WTC11 (cell line): ENCODE results near the gene SBNO1. TPM values are rescaled to one million over a fixed set of nuclear protein-coding genes. Genes with fewer than 3 reads are reported as not detected.

Experiments used
- ATAC-seq: fragments of 200-7000 bp; cut with Tn5 transposase; 2 replicates; pipeline ENCODE4 v1.10.0; 2021; ENCODE audit warnings: mild to moderate bottlenecking, moderate library complexity
- CTCF ChIA-PET: fragments of 300-600 bp; sonication (Branson Sonifier 250); formaldehyde crosslinking; loops from one replicate; lab custom pipeline; 2021; ENCODE audit warnings: antibody characterized with exemption; lab: Charles Lee
- POLR2A ChIA-PET: fragments of 350-600 bp; sonication (Branson Sonifier 250); formaldehyde crosslinking; loops from one replicate; lab custom pipeline; 2021; ENCODE audit warnings: antibody characterized with exemption; lab: Charles Lee
- DNase-seq: peaks from one replicate; pipeline ENCODE4 v3.0.0; 2021; ENCODE audit warnings: low spot score
- H3K27ac Mint-ChIP-seq: 2 replicates; pipeline ENCODE4 v1.8.0; 2021; ENCODE audit warnings: mixed read lengths
- H3K27me3 Mint-ChIP-seq: 2 replicates; pipeline ENCODE4 v1.8.0; 2021; ENCODE audit warnings: low read depth, mild to moderate bottlenecking, moderate library complexity, mixed read lengths
- H3K36me3 Mint-ChIP-seq: 2 replicates; pipeline ENCODE4 v1.8.0; 2021; ENCODE audit warnings: mixed read lengths
- H3K4me1 Mint-ChIP-seq: 2 replicates; pipeline ENCODE4 v1.8.0; 2022; ENCODE audit warnings: mixed read lengths
- H3K4me3 Mint-ChIP-seq: 2 replicates; pipeline ENCODE4 v1.8.0; 2021; ENCODE audit warnings: mild to moderate bottlenecking, moderate library complexity, mixed read lengths
- H3K9me3 Mint-ChIP-seq: 2 replicates; pipeline ENCODE4 v1.8.0; 2021; ENCODE audit warnings: mixed read lengths
- GABPB1 ChIP-seq: sonication (generic); formaldehyde crosslinking; IDR thresholded peaks from 2 replicates; pipeline ENCODE4 v1.8.1; 2023; ENCODE audit warnings: mild to moderate bottlenecking, missing genetic modification reagents
- GRHL2 ChIP-seq: fragments of 250-450 bp; sonication (Bioruptor Pico); IDR thresholded peaks from 2 replicates; pipeline ENCODE4 v1.8.0; 2022; ENCODE audit warnings: mild to moderate bottlenecking, moderate library complexity; ENCODE audit not compliant: insufficient replicate concordance, severe bottlenecking
- MXD4 ChIP-seq: fragments of 250-450 bp; sonication (Bioruptor Pico); IDR thresholded peaks from 2 replicates; pipeline ENCODE4 v1.8.0; 2021; ENCODE audit warnings: mild to moderate bottlenecking, moderate library complexity, borderline replicate concordance
- NFE2L1 ChIP-seq: sonication (generic); formaldehyde crosslinking; IDR thresholded peaks from 2 replicates; pipeline ENCODE4 v1.8.1; 2023; ENCODE audit warnings: missing genetic modification reagents
- NFYB ChIP-seq: sonication (generic); formaldehyde crosslinking; conservative IDR thresholded peaks from 2 replicates; pipeline ENCODE4 v1.8.0; 2022; ENCODE audit warnings: low read depth, missing genetic modification reagents
- NR2C2 ChIP-seq: sonication (generic); formaldehyde crosslinking; IDR thresholded peaks from 2 replicates; pipeline ENCODE4 v1.8.0; 2022; ENCODE audit warnings: mild to moderate bottlenecking, missing genetic modification reagents
- SP1 ChIP-seq: sonication (generic); formaldehyde crosslinking; conservative IDR thresholded peaks from 2 replicates; pipeline ENCODE4 v1.8.1; 2022; ENCODE audit warnings: missing genetic modification reagents
- TEAD1 ChIP-seq: sonication (generic); formaldehyde crosslinking; IDR thresholded peaks from 2 replicates; pipeline ENCODE4 v1.8.0; 2022; ENCODE audit warnings: mild to moderate bottlenecking, missing genetic modification reagents
- ZBTB21 ChIP-seq: sonication (generic); formaldehyde crosslinking; IDR thresholded peaks from 2 replicates; pipeline ENCODE4 v1.8.1; 2023; ENCODE audit warnings: mild to moderate bottlenecking, missing genetic modification reagents, borderline replicate concordance
- total RNA-seq: library from RNA; stranded (reverse); gene quantifications from 3 replicates; pipeline ENCODE4 v1.2.3, GENCODE V29; 2021
- TF ChIP-seq, protein P1 (sequence below): fragments of 200-600 bp; IDR thresholded peaks from 2 replicates; pipeline ENCODE4 v1.8.0; 2022; ENCODE audit warnings: antibody characterized with exemption
- TF ChIP-seq, protein P2 (sequence below): sonication (generic); formaldehyde crosslinking; IDR thresholded peaks from 2 replicates; pipeline ENCODE4 v1.8.1; 2023; ENCODE audit warnings: mild to moderate bottlenecking, missing genetic modification reagents, borderline replicate concordance
- TF ChIP-seq, protein P3 (sequence below): sonication (generic); formaldehyde crosslinking; IDR thresholded peaks from 2 replicates; pipeline ENCODE4 v1.8.0; 2022; ENCODE audit warnings: mild to moderate bottlenecking, missing genetic modification reagents
- TF ChIP-seq, protein P4 (sequence below): sonication (generic); formaldehyde crosslinking; IDR thresholded peaks from 2 replicates; pipeline ENCODE4 v1.8.0; 2023; ENCODE audit warnings: missing genetic modification reagents, mild to moderate bottlenecking, borderline replicate concordance
- TF ChIP-seq, protein P5 (sequence below): fragments of 250-450 bp; sonication (Bioruptor Pico); IDR thresholded peaks from 2 replicates; pipeline ENCODE4 v1.9.0; 2021; ENCODE audit warnings: mild to moderate bottlenecking
- TF ChIP-seq, protein P6 (sequence below): sonication (generic); formaldehyde crosslinking; IDR thresholded peaks from 2 replicates; pipeline ENCODE4 v1.8.1; 2022; ENCODE audit warnings: mild to moderate bottlenecking, moderate library complexity, missing genetic modification reagents
- TF ChIP-seq, protein P7 (sequence below): sonication (generic); formaldehyde crosslinking; conservative IDR thresholded peaks from 2 replicates; pipeline ENCODE4 v1.8.1; 2022; ENCODE audit warnings: mild to moderate bottlenecking, missing genetic modification reagents
- TF ChIP-seq, protein P8 (sequence below): sonication (generic); formaldehyde crosslinking; IDR thresholded peaks from 2 replicates; pipeline ENCODE4 v1.8.0; 2023; ENCODE audit warnings: missing genetic modification reagents

The SBNO1 gene
- total RNA-seq, 1 experiment from 2014 or later, result 52.2 TPM

DNA sequence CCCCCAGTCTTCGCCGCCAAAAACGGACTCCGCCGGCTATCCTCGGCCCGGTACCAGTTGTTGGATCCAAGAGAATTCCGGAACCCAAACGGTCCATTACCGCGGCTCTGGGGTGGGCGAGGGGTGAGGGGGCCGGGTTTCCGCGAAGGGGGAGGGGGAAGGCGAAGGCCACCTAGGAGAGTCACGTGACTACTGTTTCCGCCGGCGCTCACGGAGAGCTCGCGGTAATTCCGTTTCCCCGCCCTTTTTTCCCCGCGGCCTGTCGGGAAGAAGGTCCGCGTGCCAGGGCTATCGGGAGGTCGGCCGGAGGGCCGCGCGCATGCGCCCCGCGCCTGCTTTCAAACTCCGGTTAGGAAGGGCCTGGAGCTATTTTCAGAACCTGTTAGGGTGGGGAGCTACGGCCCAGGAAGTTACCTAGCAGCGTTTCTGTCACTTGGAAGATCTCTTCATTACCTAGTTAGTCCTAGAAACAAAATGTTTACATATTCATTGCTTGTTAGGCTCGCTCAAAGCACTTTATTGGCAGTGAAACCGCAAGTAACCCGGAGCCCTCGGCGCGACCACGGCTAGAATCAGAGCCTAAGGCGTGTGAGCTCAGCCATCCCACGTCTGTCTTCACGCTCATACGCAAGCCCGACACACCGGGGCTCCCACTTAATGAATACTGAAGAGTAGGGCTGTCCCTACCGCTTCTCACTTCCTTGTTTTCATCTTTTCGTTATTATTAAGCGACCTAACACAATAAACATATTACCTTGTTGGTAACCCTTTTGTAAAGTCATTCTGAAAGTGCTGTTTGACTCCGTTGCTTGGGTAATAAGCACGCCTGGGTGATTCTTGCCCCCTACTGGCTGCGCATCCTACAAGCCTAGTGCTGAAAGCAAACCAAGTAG, 624 bp upstream of the SBNO1 start (continued):
- TF ChIP-seq, protein P1, sequence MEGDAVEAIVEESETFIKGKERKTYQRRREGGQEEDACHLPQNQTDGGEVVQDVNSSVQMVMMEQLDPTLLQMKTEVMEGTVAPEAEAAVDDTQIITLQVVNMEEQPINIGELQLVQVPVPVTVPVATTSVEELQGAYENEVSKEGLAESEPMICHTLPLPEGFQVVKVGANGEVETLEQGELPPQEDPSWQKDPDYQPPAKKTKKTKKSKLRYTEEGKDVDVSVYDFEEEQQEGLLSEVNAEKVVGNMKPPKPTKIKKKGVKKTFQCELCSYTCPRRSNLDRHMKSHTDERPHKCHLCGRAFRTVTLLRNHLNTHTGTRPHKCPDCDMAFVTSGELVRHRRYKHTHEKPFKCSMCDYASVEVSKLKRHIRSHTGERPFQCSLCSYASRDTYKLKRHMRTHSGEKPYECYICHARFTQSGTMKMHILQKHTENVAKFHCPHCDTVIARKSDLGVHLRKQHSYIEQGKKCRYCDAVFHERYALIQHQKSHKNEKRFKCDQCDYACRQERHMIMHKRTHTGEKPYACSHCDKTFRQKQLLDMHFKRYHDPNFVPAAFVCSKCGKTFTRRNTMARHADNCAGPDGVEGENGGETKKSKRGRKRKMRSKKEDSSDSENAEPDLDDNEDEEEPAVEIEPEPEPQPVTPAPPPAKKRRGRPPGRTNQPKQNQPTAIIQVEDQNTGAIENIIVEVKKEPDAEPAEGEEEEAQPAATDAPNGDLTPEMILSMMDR, result peak; percentile 32; the same call in 1 of the 2 replicates
- TF ChIP-seq NFE2L1 (CRISPR knock-in tag) (no peak), SP1 (peak; percentile 85), ZBTB21 (CRISPR knock-in tag) (no peak)
- TF ChIP-seq, protein P2, sequence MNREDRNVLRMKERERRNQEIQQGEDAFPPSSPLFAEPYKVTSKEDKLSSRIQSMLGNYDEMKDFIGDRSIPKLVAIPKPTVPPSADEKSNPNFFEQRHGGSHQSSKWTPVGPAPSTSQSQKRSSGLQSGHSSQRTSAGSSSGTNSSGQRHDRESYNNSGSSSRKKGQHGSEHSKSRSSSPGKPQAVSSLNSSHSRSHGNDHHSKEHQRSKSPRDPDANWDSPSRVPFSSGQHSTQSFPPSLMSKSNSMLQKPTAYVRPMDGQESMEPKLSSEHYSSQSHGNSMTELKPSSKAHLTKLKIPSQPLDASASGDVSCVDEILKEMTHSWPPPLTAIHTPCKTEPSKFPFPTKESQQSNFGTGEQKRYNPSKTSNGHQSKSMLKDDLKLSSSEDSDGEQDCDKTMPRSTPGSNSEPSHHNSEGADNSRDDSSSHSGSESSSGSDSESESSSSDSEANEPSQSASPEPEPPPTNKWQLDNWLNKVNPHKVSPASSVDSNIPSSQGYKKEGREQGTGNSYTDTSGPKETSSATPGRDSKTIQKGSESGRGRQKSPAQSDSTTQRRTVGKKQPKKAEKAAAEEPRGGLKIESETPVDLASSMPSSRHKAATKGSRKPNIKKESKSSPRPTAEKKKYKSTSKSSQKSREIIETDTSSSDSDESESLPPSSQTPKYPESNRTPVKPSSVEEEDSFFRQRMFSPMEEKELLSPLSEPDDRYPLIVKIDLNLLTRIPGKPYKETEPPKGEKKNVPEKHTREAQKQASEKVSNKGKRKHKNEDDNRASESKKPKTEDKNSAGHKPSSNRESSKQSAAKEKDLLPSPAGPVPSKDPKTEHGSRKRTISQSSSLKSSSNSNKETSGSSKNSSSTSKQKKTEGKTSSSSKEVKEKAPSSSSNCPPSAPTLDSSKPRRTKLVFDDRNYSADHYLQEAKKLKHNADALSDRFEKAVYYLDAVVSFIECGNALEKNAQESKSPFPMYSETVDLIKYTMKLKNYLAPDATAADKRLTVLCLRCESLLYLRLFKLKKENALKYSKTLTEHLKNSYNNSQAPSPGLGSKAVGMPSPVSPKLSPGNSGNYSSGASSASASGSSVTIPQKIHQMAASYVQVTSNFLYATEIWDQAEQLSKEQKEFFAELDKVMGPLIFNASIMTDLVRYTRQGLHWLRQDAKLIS (CRISPR knock-in tag), result no peak
- TF ChIP-seq, protein P3, sequence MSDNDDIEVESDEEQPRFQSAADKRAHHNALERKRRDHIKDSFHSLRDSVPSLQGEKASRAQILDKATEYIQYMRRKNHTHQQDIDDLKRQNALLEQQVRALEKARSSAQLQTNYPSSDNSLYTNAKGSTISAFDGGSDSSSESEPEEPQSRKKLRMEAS (CRISPR knock-in tag), result peak; percentile 62; the same call in 1 of the 2 replicates
- TF ChIP-seq, protein P4, sequence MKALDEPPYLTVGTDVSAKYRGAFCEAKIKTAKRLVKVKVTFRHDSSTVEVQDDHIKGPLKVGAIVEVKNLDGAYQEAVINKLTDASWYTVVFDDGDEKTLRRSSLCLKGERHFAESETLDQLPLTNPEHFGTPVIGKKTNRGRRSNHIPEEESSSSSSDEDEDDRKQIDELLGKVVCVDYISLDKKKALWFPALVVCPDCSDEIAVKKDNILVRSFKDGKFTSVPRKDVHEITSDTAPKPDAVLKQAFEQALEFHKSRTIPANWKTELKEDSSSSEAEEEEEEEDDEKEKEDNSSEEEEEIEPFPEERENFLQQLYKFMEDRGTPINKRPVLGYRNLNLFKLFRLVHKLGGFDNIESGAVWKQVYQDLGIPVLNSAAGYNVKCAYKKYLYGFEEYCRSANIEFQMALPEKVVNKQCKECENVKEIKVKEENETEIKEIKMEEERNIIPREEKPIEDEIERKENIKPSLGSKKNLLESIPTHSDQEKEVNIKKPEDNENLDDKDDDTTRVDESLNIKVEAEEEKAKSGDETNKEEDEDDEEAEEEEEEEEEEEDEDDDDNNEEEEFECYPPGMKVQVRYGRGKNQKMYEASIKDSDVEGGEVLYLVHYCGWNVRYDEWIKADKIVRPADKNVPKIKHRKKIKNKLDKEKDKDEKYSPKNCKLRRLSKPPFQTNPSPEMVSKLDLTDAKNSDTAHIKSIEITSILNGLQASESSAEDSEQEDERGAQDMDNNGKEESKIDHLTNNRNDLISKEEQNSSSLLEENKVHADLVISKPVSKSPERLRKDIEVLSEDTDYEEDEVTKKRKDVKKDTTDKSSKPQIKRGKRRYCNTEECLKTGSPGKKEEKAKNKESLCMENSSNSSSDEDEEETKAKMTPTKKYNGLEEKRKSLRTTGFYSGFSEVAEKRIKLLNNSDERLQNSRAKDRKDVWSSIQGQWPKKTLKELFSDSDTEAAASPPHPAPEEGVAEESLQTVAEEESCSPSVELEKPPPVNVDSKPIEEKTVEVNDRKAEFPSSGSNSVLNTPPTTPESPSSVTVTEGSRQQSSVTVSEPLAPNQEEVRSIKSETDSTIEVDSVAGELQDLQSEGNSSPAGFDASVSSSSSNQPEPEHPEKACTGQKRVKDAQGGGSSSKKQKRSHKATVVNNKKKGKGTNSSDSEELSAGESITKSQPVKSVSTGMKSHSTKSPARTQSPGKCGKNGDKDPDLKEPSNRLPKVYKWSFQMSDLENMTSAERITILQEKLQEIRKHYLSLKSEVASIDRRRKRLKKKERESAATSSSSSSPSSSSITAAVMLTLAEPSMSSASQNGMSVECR (CRISPR knock-in tag), result peak; percentile 17; the same call in 1 of the 2 replicates

DNA sequence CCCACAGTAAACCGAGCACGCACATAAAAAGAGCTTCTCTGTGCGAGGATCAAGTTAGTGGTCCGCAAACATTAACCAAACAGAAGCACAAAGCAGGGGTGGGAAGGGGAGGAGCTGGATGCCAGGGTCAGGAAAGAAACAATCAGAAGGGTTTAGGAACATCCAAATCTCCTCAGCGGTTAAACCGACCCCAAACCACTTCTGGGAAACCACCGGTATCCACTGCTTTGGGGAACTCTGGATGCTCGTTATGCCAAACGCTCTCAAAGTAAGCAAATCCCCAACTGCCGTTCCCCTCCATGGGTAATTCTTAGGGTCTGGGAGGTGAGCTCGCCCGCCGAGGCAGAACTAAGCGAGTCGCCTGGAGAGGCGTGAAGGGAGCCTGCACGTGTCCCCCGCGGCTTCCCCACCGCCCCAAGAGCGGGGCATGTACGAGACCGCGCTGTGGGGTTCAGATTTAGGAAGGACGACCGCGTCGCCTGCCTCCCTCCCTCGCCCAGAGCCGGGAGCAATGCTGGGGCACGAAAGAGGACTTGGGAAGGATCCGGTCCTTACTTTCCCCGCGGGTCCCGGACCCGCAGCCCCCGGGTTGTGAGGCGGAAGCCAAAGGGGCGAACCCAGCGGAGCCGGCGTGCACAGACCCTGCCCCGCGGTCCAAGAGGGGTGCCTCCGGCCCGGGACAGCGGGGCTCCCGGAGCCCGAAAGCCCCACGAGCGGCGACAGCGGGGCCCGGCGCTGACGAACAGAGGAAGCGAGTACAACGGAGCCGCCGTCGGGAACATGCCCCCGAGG, 711 bp downstream of the SBNO1 start:
- peak overlapping the region; percentile 80 for H3K27ac Mint-ChIP-seq
- H3K4me1 Mint-ChIP-seq, result peaks cover 12% of the 10 kb centered on the region
- 0 out of 2 replicates have a peak, but pooled peaks have one; percentile 4 for ATAC-seq
- H3K27me3 Mint-ChIP-seq, result no peaks in the 10 kb centered on the region; the same call in 1 of the 2 replicates
- POLR2A ChIA-PET, result interaction anchor here (1.0 to 2.6 kb wide), 3 partner anchors 10 to 94 kb away, joined by 3 to 32 read pairs (median 3); partner anchors contain the start of gene KMT5A
- CTCF ChIA-PET, result interaction anchor here (0.8 to 2.8 kb wide), 3 partner anchors 20 to 218 kb away, joined by 3 to 47 read pairs (median 4); partner anchors contain the start of gene KMT5A
- DNase-seq, result peak; percentile 22
- no peaks in the 10 kb centered on the region for H3K9me3 Mint-ChIP-seq
- no peaks in the 10 kb centered on the region for H3K36me3 Mint-ChIP-seq
- peak overlapping the region; percentile 93 for H3K4me3 Mint-ChIP-seq
- TF ChIP-seq NR2C2 (no peak), MXD4 (CRISPR knock-in tag) (no peak), TEAD1 (CRISPR knock-in tag) (no peak), GRHL2 (CRISPR knock-in tag) (no peak), NFYB (CRISPR knock-in tag) (no peak), GABPB1 (no peak)
- TF ChIP-seq, protein P5, sequence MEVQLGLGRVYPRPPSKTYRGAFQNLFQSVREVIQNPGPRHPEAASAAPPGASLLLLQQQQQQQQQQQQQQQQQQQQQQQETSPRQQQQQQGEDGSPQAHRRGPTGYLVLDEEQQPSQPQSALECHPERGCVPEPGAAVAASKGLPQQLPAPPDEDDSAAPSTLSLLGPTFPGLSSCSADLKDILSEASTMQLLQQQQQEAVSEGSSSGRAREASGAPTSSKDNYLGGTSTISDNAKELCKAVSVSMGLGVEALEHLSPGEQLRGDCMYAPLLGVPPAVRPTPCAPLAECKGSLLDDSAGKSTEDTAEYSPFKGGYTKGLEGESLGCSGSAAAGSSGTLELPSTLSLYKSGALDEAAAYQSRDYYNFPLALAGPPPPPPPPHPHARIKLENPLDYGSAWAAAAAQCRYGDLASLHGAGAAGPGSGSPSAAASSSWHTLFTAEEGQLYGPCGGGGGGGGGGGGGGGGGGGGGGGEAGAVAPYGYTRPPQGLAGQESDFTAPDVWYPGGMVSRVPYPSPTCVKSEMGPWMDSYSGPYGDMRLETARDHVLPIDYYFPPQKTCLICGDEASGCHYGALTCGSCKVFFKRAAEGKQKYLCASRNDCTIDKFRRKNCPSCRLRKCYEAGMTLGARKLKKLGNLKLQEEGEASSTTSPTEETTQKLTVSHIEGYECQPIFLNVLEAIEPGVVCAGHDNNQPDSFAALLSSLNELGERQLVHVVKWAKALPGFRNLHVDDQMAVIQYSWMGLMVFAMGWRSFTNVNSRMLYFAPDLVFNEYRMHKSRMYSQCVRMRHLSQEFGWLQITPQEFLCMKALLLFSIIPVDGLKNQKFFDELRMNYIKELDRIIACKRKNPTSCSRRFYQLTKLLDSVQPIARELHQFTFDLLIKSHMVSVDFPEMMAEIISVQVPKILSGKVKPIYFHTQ, result no peak
- TF ChIP-seq, protein P6, sequence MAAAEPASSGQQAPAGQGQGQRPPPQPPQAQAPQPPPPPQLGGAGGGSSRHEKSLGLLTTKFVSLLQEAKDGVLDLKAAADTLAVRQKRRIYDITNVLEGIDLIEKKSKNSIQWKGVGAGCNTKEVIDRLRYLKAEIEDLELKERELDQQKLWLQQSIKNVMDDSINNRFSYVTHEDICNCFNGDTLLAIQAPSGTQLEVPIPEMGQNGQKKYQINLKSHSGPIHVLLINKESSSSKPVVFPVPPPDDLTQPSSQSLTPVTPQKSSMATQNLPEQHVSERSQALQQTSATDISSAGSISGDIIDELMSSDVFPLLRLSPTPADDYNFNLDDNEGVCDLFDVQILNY (CRISPR knock-in tag), result peak; percentile 26; the same call in 1 of the 2 replicates
- TF ChIP-seq, protein P7, sequence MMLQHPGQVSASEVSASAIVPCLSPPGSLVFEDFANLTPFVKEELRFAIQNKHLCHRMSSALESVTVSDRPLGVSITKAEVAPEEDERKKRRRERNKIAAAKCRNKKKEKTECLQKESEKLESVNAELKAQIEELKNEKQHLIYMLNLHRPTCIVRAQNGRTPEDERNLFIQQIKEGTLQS (CRISPR knock-in tag), result no peak
- TF ChIP-seq, protein P8, sequence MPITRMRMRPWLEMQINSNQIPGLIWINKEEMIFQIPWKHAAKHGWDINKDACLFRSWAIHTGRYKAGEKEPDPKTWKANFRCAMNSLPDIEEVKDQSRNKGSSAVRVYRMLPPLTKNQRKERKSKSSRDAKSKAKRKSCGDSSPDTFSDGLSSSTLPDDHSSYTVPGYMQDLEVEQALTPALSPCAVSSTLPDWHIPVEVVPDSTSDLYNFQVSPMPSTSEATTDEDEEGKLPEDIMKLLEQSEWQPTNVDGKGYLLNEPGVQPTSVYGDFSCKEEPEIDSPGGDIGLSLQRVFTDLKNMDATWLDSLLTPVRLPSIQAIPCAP, result no peak
